Type B pancreatic cell (in vitro differentiated cells): ENCODE data around the gene FAM83G. TPM values are rescaled to one million over a fixed set of nuclear protein-coding genes. Genes with fewer than 3 reads are reported as not detected.

ENCODE experiments used
- DNase-seq: peaks from one replicate; pipeline ENCODE4 v3.0.0; 2021; ENCODE audit warnings: mixed read lengths; ENCODE audit not compliant: unreplicated experiment; ENCODE audit errors: extremely low spot score
- H3K27ac Mint-ChIP-seq: 2 replicates; pipeline ENCODE4 v1.8.0; 2021; ENCODE audit warnings: mild to moderate bottlenecking, mixed read lengths
- H3K27me3 Mint-ChIP-seq: 2 replicates; pipeline ENCODE4 v1.8.0; 2021; ENCODE audit warnings: mixed read lengths
- H3K36me3 Mint-ChIP-seq: 2 replicates; pipeline ENCODE4 v1.8.0; 2021; ENCODE audit warnings: mixed read lengths
- H3K4me1 Mint-ChIP-seq: one replicate; pipeline ENCODE4 v1.8.0; 2021; ENCODE audit warnings: mixed read lengths; ENCODE audit not compliant: unreplicated experiment
- H3K4me3 Mint-ChIP-seq: 2 replicates; pipeline ENCODE4 v1.8.0; 2021; ENCODE audit warnings: mild to moderate bottlenecking, mixed read lengths
- H3K9me3 Mint-ChIP-seq: 2 replicates; pipeline ENCODE4 v1.8.0; 2021; ENCODE audit warnings: mixed read lengths
- CTCF ChIP-seq: fragments of 200-600 bp; sonication (generic); conservative IDR thresholded peaks from 2 replicates; pipeline ENCODE4 v1.5.0; 2021; ENCODE audit warnings: antibody characterized with exemption, mild to moderate bottlenecking
- total RNA-seq: library from RNA; stranded (reverse); gene quantifications from 2 replicates; pipeline ENCODE4 v1.2.1, GENCODE V29; 2021; ENCODE audit warnings: low replicate concordance

The FAM83G gene
- total RNA-seq, 1 donor from 2014 or later: 8.3 TPM

- Mint-ChIP-seq H3K27me3 (no peaks in the 10 kb centered on the region), H3K4me3 (no peak overlapping the region), H3K4me1 (no peaks in the 10 kb centered on the region), H3K36me3 (no peaks in the 10 kb centered on the region), H3K27ac (no peak overlapping the region), H3K9me3 (no peaks in the 10 kb centered on the region)
- TF ChIP-seq CTCF: no peak
- DNase-seq: no peak
Observed at GRCh38 chr17:18985475-18985874, 19.1 kb downstream of the FAM83G start.

GRCh38 chr17:18984273-18985114, 20.1 kb downstream of the FAM83G start:
- H3K4me1 Mint-ChIP-seq: no peaks in the 10 kb centered on the region
- no peak overlapping the region for H3K27ac Mint-ChIP-seq
- no peak for TF ChIP-seq CTCF
- no peak for DNase-seq
- no peaks in the 10 kb centered on the region for H3K36me3 Mint-ChIP-seq
- no peak overlapping the region for H3K4me3 Mint-ChIP-seq
- H3K27me3 Mint-ChIP-seq: no peaks in the 10 kb centered on the region
- no peaks in the 10 kb centered on the region for H3K9me3 Mint-ChIP-seq

- H3K27me3 Mint-ChIP-seq: no peaks in the 10 kb centered on the region
- no peak for TF ChIP-seq CTCF
- H3K4me3 Mint-ChIP-seq: no peak overlapping the region
- no peaks in the 10 kb centered on the region for H3K9me3 Mint-ChIP-seq
- no peaks in the 10 kb centered on the region for H3K4me1 Mint-ChIP-seq
- no peak for DNase-seq
- peak overlapping the region; percentile 70 for H3K27ac Mint-ChIP-seq
- H3K36me3 Mint-ChIP-seq: no peaks in the 10 kb centered on the region
Observed at GRCh38 chr17:18981642-18982424, 22.7 kb downstream of the FAM83G start.

GRCh38 chr17:18981335-18981641, 23.3 kb downstream of the FAM83G start:
- Mint-ChIP-seq H3K27me3 (no peaks in the 10 kb centered on the region), H3K4me1 (no peaks in the 10 kb centered on the region), H3K9me3 (no peaks in the 10 kb centered on the region), H3K4me3 (no peak overlapping the region), H3K36me3 (no peaks in the 10 kb centered on the region), H3K27ac (peak overlapping the region; percentile 36)
- no peak for TF ChIP-seq CTCF
- no peak for DNase-seq

GRCh38 chr17:18980682-18981334, 23.8 kb downstream of the FAM83G start:
- TF ChIP-seq CTCF: no peak
- H3K4me1 Mint-ChIP-seq: no peaks in the 10 kb centered on the region
- DNase-seq: no peak
- H3K27me3 Mint-ChIP-seq: no peaks in the 10 kb centered on the region
- H3K36me3 Mint-ChIP-seq: no peaks in the 10 kb centered on the region
- no peak overlapping the region for H3K4me3 Mint-ChIP-seq
- H3K27ac Mint-ChIP-seq: peak overlapping the region; percentile 36
- no peaks in the 10 kb centered on the region for H3K9me3 Mint-ChIP-seq
